ENCODE measurements around the gene PRKAG2. TPM values are rescaled to one million over a fixed set of nuclear protein-coding genes. Genes with fewer than 3 reads are reported as not detected.
A peak's percentile ranks its signal among the peaks of the same experiment; 100 is the strongest.

Gene PRKAG2
- total RNA-seq, 1 donor from 2014 or later: 35.6 TPM

GRCh38 chr7:151572136-151572535 lies 304.8 kb downstream of the PRKAG2 start:
- peaks cover 14% of the 10 kb centered on the region for H3K36me3 ChIP-seq
- TF ChIP-seq, protein P1, sequence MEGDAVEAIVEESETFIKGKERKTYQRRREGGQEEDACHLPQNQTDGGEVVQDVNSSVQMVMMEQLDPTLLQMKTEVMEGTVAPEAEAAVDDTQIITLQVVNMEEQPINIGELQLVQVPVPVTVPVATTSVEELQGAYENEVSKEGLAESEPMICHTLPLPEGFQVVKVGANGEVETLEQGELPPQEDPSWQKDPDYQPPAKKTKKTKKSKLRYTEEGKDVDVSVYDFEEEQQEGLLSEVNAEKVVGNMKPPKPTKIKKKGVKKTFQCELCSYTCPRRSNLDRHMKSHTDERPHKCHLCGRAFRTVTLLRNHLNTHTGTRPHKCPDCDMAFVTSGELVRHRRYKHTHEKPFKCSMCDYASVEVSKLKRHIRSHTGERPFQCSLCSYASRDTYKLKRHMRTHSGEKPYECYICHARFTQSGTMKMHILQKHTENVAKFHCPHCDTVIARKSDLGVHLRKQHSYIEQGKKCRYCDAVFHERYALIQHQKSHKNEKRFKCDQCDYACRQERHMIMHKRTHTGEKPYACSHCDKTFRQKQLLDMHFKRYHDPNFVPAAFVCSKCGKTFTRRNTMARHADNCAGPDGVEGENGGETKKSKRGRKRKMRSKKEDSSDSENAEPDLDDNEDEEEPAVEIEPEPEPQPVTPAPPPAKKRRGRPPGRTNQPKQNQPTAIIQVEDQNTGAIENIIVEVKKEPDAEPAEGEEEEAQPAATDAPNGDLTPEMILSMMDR (IDR thresholded peaks at IDR 0.05): no peak

DNA sequence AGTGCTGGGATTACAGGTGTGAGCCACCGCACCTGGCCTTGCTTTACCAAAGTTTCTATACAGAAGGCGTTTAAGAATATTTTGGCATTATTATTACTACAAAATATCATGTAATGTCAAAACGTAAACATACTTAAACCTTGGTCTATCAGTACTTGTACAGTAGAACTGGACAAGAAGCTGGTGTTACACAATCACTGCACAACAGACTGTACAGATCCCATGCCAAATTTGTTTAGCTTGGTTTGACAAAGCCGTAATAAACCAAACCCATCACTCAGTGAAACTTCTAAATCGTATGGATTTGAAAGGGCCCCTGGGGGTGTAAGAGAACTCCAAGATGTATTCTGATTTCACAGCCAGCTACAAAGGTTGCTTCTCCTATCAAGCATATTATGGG lies 305.4 kb downstream of the PRKAG2 start:
- Histone ChIP-seq H3K36me3 (peaks cover 14% of the 10 kb centered on the region), H3K27ac (no peak overlapping the region), H3K9me3 (no peaks in the 10 kb centered on the region), H3K27me3 (no peaks in the 10 kb centered on the region), H3K4me1 (peaks cover 5% of the 10 kb centered on the region), H3K4me3 (no peak overlapping the region)
- DNase-seq (no peak), ATAC-seq (no peak)
- intact Hi-C loops (cut with DNase I): no loop called here
- TF ChIP-seq, protein P1 (IDR thresholded peaks at IDR 0.05): no peak

More at GRCh38 chr7:151572136-151572535, 304.8 kb downstream of the PRKAG2 start:
- H3K4me1 ChIP-seq: peaks cover 3% of the 10 kb centered on the region
- H3K27ac ChIP-seq: no peak overlapping the region
- intact Hi-C loops (cut with DNase I): no loop called here
- H3K27me3 ChIP-seq: no peaks in the 10 kb centered on the region
- no peak overlapping the region for H3K4me3 ChIP-seq
- H3K9me3 ChIP-seq: no peaks in the 10 kb centered on the region
- DNase-seq (no peak), ATAC-seq (no peak)

GRCh38 chr7:151570366-151570915 lies 306.5 kb downstream of the PRKAG2 start:
- Histone ChIP-seq H3K4me3 (no peak overlapping the region), H3K27ac (no peak overlapping the region), H3K36me3 (peaks cover 18% of the 10 kb centered on the region), H3K4me1 (peaks cover 5% of the 10 kb centered on the region), H3K9me3 (no peaks in the 10 kb centered on the region), H3K27me3 (no peaks in the 10 kb centered on the region)
- ATAC-seq: no peak
- TF ChIP-seq, protein P1 (IDR thresholded peaks at IDR 0.05): peak; percentile 36
- intact Hi-C loops (cut with DNase I): no loop called here
- DNase-seq: no peak

- no peak for ATAC-seq
Measured at GRCh38 chr7:151568956-151569940, 307.7 kb downstream of the PRKAG2 start.

GRCh38 chr7:151566897-151567320 lies 310.0 kb downstream of the PRKAG2 start:
- ATAC-seq (peak; percentile 89), DNase-seq (peak; percentile 69)
- no peaks in the 10 kb centered on the region for H3K9me3 ChIP-seq
- intact Hi-C loops (cut with DNase I): no loop called here
- no peaks in the 10 kb centered on the region for H3K27me3 ChIP-seq
- peaks cover 5% of the 10 kb centered on the region for H3K4me1 ChIP-seq
- no peak overlapping the region for H3K27ac ChIP-seq
- H3K4me3 ChIP-seq: no peak overlapping the region
- TF ChIP-seq, protein P1 (IDR thresholded peaks at IDR 0.05): no peak
- H3K36me3 ChIP-seq: peaks cover 49% of the 10 kb centered on the region

More at GRCh38 chr7:151568956-151569940, 307.7 kb downstream of the PRKAG2 start:
- Histone ChIP-seq H3K4me3 (no peak overlapping the region), H3K36me3 (peaks cover 29% of the 10 kb centered on the region), H3K9me3 (no peaks in the 10 kb centered on the region), H3K4me1 (peaks cover 5% of the 10 kb centered on the region), H3K27ac (no peak overlapping the region), H3K27me3 (no peaks in the 10 kb centered on the region)
- intact Hi-C loops (cut with DNase I): no loop called here
- no peak for DNase-seq
- TF ChIP-seq, protein P1 (IDR thresholded peaks at IDR 0.05): no peak

Data from upper lobe of right lung (tissue), 1 donor.